PC-3 (cell line): ENCODE data around the gene CANT1.

Source experiments
- EZH2 ChIP-seq: fragments of 300-600 bp; sonication (generic); IDR thresholded peaks from one replicate; pipeline ENCODE4 v1.6.1; 2017; ENCODE audit warnings: antibody characterized with exemption, mild to moderate bottlenecking, low read length; ENCODE audit not compliant: unreplicated experiment
- EZH2phosphoT487 ChIP-seq: fragments of 300-600 bp; sonication (generic); IDR thresholded peaks from 2 replicates; pipeline ENCODE4 v1.6.1; 2018; ENCODE audit warnings: mild to moderate bottlenecking, antibody characterized with exemption, low read length, borderline replicate concordance
- TF ChIP-seq, protein P1 (sequence below): fragments of 300-600 bp; sonication (generic); conservative IDR thresholded peaks from 2 replicates; pipeline ENCODE4 v1.5.1; 2017; ENCODE audit warnings: antibody characterized with exemption, low read depth, mild to moderate bottlenecking, low read length

GRCh38 chr17:79001190-79002020 lies 8.2 kb downstream of the CANT1 start:
- TF ChIP-seq EZH2 (no peak), EZH2phosphoT487 (no peak)
- TF ChIP-seq, protein P1, sequence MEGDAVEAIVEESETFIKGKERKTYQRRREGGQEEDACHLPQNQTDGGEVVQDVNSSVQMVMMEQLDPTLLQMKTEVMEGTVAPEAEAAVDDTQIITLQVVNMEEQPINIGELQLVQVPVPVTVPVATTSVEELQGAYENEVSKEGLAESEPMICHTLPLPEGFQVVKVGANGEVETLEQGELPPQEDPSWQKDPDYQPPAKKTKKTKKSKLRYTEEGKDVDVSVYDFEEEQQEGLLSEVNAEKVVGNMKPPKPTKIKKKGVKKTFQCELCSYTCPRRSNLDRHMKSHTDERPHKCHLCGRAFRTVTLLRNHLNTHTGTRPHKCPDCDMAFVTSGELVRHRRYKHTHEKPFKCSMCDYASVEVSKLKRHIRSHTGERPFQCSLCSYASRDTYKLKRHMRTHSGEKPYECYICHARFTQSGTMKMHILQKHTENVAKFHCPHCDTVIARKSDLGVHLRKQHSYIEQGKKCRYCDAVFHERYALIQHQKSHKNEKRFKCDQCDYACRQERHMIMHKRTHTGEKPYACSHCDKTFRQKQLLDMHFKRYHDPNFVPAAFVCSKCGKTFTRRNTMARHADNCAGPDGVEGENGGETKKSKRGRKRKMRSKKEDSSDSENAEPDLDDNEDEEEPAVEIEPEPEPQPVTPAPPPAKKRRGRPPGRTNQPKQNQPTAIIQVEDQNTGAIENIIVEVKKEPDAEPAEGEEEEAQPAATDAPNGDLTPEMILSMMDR: no peak
